Right ventricle myocardium superior (tissue), 1 donor: ENCODE results near the gene CLOCK. TPM values are rescaled to one million over a fixed set of nuclear protein-coding genes. Genes with fewer than 3 reads are reported as not detected.

Source experiments
- ATAC-seq: fragments of 200-7000 bp; cut with Tn5 transposase; one replicate; pipeline ENCODE4 v1.9.1; 2020; ENCODE audit warnings: mild to moderate bottlenecking; ENCODE audit not compliant: poor library complexity
- DNase-seq: peaks from one replicate; pipeline ENCODE4 v3.0.0-alpha.2; 2020
- intact Hi-C: fragments of 100-400 bp; cut with DNase I; formaldehyde crosslinking; loops from one replicate; pipeline ENCODE4 v1.11.2; 2022
- total RNA-seq: library from RNA; stranded (reverse); fragmentation: NEBNext Ultra II Directional; extraction: Animal tissue kit (Norgen Biotek cat#: 25700); gene quantifications from one replicate; pipeline ENCODE4 v1.2.1, GENCODE V29; 2021
- donor health status: DM: no; HTN: yes; CAD: no; lungs with severe emphysema.

The CLOCK gene
- total RNA-seq, 1 donor from 2014 or later: 35.8 TPM

- no peak for DNase-seq
- intact Hi-C loops: no loop called here
These were observed 105.9 kb downstream of the CLOCK start for GRCh38 chr4:55440786-55441185.

GRCh38 chr4:55439023-55439422 is 107.7 kb downstream of the CLOCK start:
- DNase-seq: no peak
- ATAC-seq: no peak
- intact Hi-C loops: no loop called here

More at GRCh38 chr4:55440786-55441185, 105.9 kb downstream of the CLOCK start:
- no peak for ATAC-seq

GRCh38 chr4:55438314-55438713 is 108.4 kb downstream of the CLOCK start:
- DNase-seq (no peak), ATAC-seq (no peak)
- intact Hi-C loops: no loop called here

- intact Hi-C loops: no loop called here
- DNase-seq: no peak
- no peak for ATAC-seq
These were observed 108.9 kb downstream of the CLOCK start for GRCh38 chr4:55437823-55438222.

GRCh38 chr4:55437356-55437796 is 109.3 kb downstream of the CLOCK start:
- no peak for ATAC-seq
- no peak for DNase-seq
- intact Hi-C loops: no loop called here

GRCh38 chr4:55435141-55435841 is 111.4 kb downstream of the CLOCK start:
- no peak for DNase-seq
- intact Hi-C loops: no loop called here
- ATAC-seq: peak; percentile 34

- ATAC-seq (no peak), DNase-seq (no peak)
- intact Hi-C loops: no loop called here
These were observed 114.9 kb downstream of the CLOCK start for GRCh38 chr4:55431710-55432336.

GRCh38 chr4:55424791-55425190 is 121.9 kb downstream of the CLOCK start:
- ATAC-seq (no peak), DNase-seq (no peak)
- intact Hi-C loops: no loop called here

GRCh38 chr4:55416176-55416575 is 130.5 kb downstream of the CLOCK start:
- intact Hi-C loops: no loop called here

GRCh38 chr4:55411621-55412020 is 135.1 kb downstream of the CLOCK start:
- DNase-seq (no peak), ATAC-seq (no peak)
- intact Hi-C loops: no loop called here

More at GRCh38 chr4:55416176-55416575, 130.5 kb downstream of the CLOCK start:
- DNase-seq (no peak), ATAC-seq (no peak)

- DNase-seq: no peak
- intact Hi-C loops: no loop called here
- peak; percentile 57 for ATAC-seq
These were observed 136.3 kb downstream of the CLOCK start for GRCh38 chr4:55410431-55410830.

- ATAC-seq: peak; percentile 81
- intact Hi-C loops: no loop called here
- no peak for DNase-seq
These were observed 137.1 kb downstream of the CLOCK start for GRCh38 chr4:55409468-55410171.

GRCh38 chr4:55407764-55408163 is 138.9 kb downstream of the CLOCK start:
- no peak for DNase-seq
- intact Hi-C loops: no loop called here
- no peak for ATAC-seq

GRCh38 chr4:55407119-55407518 is 139.6 kb downstream of the CLOCK start:
- ATAC-seq (no peak), DNase-seq (no peak)
- intact Hi-C loops: no loop called here

- DNase-seq: no peak
- ATAC-seq: no peak
- intact Hi-C loops: no loop called here
These were observed 140.2 kb downstream of the CLOCK start for GRCh38 chr4:55406545-55406944.

- ATAC-seq: no peak
- intact Hi-C loops: no loop called here
These were observed 141.6 kb downstream of the CLOCK start for GRCh38 chr4:55405073-55405472.

GRCh38 chr4:55399581-55399980 is 147.1 kb downstream of the CLOCK start:
- intact Hi-C loops: loop anchor here (5.0 kb wide), 1 partner anchor 52 kb away; the partner anchor contains the start of gene SRD5A3
- no peak for ATAC-seq
- DNase-seq: no peak

More at GRCh38 chr4:55405073-55405472, 141.6 kb downstream of the CLOCK start:
- DNase-seq: no peak

- ATAC-seq (no peak), DNase-seq (no peak)
- intact Hi-C loops: loop anchor here (5.0 kb wide), 1 partner anchor 52 kb away; the partner anchor contains the start of gene SRD5A3
These were observed 147.7 kb downstream of the CLOCK start for GRCh38 chr4:55398966-55399365.

GRCh38 chr4:55398461-55398860 is 148.2 kb downstream of the CLOCK start:
- DNase-seq (no peak), ATAC-seq (no peak)
- intact Hi-C loops: loop anchor here (5.0 kb wide), 1 partner anchor 51 kb away; the partner anchor contains the start of gene SRD5A3
